AG08395 (cell line): ENCODE data around the gene TMEM218.
A peak's percentile ranks its signal among the peaks of the same experiment; 100 is the strongest.

Experiments
- DNase-seq: peaks from one replicate; pipeline ENCODE4 v3.0.0; 2012; ENCODE audit warnings: mixed read lengths, low spot score

TMEM218 gene

DNA sequence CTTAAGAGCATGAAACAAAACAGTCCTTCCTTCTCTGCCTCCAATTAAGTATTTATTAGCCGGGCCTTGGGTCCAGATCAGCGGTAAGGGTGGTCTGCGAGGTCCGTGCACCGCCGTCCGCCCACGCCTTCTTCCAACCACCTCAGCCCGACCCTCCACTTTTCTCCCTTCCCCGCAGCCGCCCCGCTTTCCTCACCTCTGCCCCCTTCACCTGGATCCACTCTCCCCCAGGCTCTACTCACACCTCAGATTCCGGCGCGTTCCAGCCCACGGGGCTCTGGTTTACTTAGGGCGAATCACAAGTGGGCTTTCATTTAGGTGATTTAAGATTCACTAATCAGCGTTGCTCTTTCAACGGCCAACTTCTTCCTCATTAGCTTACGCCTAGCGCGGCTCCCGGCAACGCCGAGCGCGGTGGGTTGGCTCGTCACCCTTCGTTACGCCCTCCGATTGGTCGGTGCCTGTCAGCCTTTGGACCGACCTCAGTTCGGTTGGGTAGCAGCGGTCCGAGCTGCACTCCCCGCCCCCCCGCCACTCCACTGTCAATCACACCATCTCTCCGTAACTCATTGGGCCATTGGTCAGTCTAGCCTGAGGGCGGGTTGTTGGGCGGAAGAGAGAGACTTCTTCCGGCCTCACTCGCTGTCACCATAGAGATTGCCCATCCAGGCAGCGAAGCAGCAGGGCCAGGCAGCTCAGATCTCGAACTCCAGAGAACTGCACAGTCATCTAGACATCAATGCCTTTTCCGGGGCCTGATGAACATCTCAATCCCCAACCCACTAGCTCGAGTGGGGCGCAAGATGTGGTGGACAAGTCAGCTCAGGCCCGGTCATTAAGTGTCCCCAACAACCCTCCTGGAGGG lies at the start of gene TMEM218:
Gene TMEM218 (minus strand): TSS at position 284 of the 865 bp plus-strand sequence. CDS start 9,385 bp downstream, outside the sequence.
- peak; percentile 99 for DNase-seq

DNA sequence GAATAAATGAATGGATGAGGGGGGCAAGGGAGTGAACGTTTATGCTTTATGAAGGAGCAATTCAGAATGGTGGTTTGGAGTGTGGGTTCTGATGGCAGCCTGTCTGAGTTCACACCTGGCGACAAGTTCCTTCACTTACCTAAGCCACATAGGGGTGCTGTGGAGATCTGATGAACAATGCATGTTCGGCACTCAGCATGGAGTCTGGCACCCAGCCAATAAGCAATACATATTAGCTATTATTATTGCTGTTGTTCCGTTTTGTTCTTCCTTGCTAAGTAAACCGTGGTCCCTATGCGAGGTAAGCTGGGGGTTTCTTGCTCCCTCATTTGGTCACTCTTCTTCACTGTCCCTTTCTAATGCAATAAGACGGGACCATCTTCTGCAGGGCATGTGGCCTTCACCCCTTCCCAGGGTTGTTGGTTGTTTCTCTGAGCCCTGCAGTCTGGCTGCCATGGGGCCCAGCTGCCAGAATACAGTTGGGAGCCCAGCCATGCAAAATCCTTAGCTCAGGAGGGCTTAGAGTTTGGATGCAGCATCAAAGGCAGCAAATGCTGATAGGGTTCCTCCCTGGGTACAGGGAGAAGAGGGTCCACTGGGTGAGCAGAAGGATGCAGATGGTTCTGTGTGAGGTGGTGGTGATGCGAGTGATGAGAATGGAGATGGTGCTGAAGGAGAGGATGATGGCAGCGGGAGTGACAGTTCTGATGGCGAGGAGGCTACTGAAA lies 46.7 kb upstream of the TMEM218 start:
- no peak for DNase-seq

DNA sequence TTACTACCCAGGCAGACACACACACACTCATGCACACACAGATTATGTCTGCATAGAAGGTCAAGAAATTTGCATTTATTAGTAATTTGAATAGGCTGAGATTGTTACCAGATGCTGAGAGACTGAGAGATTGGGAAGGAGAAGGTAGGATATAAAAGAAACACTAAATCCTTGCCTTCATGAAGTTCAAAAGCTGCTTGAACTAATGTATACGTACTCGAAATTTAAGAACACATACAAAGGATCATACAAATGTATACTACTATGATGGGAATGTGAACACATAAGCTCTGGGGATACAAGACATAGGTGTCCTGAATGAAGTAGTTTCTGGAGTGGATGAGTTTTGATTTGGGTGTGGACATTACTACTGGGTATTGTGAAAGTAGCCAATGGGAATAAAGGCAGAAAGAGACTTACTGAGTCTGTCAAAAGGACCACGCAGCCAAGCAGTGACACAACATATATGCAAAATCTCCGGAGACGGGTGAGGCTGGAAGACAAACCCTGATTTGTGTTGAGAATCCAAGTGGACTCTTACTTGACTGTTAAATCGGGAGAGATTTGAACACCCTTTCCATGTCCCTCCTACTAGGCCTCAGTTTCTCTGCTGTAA lies 45.8 kb upstream of the TMEM218 start:
- no peak for DNase-seq

DNA sequence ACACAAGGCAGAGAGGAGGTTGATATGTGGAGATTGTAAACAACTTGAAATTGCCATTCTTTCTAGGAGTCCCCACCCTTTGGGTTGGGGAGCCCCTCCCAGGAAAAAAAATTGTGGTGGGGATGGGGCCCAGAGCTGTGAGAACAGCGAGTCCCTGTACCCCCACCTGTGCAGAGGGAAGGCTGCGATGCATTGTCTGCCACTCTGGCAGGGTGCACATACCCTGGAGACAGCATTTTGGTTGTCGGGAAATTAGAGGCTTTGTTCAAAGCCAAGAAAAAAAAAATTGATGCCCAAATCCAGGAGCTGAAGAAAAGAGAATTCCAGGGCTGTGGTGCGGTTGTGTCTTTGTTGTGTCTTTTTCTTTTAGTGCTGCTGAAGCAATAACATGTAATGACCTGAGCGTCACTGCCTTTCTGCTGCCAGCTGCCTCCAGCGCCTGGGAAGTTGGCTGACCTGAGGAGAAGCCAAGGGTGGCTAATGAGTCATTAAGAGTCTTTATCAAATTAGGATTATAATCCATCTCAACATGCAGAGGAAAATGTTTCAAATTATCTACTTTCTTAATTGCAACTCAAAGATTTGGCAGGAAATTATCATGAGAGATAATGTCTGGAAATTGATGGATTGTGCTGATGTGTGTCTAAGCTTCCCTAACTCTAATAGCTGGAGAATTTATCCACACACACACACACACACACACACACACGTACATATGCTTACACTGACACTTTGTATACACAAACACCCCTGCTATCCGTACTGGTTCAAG lies 45.1 kb upstream of the TMEM218 start:
- no peak for DNase-seq

DNA sequence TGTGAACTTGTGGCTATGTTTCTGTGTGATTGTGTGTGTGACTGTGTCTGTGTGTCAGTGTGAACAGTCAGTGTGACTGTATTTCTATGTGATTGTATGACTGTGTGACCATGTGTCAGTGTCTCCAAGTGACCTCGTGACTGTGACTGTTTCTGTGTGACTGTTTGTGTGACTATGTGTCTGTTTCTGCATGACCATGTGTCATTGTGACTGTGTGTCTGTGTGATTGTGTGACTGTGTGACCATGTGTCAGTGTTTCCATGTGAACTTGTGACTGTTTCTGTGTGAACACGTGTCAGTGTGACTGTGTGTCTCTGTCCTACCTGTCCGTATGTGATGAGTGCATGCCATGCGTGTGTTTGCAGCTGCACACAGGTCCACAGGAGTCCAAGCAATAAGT lies 44.3 kb upstream of the TMEM218 start:
- DNase-seq: no peak

DNA sequence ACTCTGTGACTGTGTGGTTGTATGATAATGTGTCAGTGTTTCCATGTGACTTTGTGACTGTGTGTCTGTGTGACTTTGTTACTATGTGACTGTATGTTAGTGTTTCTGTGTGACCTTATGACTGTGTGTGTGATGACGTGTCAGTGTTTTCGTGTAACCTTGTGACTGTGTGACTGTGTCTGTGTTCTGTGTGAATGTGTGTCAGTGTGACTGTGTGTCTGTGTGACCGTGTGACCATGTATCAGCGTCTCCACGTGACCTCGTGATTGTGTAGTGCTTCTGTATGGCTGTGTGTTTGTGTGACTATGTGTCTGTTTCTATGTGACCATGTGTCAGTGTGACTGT lies 43.6 kb upstream of the TMEM218 start:
- DNase-seq: no peak

DNA sequence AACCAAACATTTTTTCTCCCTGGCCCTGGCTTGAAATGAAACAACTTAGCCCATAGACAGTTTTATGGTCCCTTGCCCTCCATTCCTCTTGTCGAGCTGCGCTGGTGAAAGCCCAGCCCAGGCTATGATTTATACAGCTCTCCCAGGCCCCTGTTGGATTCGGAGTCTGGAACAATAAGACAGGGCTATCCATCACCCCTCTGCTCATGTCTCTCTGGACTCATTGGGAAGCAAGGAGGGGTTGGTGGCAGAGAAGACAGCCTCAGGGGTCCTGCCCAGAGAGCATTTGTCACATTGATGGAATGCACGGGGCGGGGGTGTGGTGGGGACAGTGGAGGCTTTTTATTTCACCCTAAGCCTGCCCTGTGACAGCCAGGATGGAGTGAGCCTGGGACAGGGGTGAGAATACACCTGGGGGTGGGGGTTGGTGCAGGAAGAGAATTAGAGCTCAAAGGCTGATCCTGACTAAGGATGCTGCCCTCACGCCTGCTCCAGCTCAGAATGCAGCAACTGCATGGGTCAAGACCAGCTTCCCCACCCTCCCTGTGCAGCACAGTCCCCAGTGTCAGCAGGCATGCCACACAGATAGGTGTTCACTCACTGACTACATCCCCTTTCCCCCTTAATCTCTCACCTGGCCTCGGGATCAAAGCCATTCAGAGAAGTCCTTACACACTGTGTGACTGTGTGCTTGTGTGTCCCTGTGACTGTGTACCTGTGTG lies 43.1 kb upstream of the TMEM218 start:
- no peak for DNase-seq

DNA sequence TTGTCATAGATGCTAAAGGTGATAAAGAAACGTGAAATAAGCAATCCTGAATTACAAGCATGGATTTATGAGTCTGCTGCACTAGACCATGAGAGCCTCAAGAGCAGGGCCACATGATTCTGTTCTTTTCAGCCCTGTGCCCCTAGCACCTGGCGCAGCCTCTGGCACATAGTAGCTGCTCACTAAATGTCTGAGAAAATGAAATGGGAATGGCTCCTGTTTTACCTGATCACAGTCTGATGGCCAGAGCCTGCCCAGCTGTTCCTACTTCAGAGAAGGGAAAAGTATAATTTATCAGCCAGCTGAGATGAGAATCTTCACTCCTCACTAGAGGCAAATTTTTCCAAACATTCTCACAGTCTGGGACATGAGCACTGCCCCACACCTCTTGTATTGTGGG lies 42.4 kb upstream of the TMEM218 start:
- no peak for DNase-seq

DNA sequence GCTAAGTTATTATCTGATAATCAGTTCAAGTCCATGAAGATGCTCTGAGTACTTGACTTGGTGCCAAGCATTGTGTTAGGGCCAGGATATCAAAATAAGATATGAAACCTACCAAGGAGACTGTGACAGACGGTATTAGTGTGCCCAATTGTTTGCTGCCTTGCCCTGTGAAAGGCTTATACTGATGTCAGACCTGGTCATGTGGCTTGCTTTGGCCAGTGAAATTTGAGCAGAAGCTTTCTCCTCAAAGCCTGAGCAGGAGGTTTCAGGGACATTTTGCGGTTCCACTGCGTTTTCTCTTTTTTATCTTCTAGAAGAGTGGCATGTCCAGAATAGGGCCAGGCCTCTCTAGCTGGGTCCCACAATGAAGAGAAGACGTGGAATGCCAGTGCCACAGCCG lies 37.3 kb upstream of the TMEM218 start:
- no peak for DNase-seq

DNA sequence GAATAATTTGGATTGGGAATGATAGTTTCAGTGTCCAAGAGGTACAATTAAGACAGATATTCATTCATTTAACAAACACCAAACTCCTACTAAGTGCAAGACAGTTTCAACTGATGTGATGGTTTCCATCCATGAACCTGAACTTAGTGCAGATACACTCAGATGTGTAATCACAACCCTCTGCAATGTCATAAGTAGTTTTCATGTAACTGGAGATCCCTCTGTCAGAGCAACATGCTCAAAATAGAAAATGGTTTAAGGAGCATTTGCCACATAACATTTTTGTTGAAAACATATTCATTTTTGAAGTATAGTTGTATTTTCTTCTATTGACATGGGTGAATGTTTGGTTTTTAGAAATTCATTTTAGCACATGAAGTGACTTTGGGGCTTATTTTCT lies 36.6 kb upstream of the TMEM218 start:
- no peak for DNase-seq

DNA sequence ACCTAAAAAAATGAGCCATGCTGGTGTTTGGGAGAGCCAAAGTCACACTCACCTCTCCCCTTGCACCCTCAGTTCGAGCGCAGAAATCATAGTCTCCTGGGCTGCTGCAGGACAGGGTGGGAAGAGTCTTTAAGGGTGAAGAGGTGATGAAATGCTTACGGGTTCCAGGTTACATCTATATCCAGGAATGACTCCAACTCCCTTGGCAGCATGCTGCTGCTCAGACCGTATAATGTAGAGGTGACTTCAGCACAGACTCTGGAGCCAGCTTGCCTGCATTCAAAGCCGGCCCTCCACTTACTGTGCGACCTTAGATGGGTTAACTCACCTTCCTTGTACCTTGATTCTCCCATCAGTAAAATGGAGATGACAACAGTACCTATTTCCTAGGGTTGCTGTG lies 35.9 kb upstream of the TMEM218 start:
- DNase-seq: no peak

DNA sequence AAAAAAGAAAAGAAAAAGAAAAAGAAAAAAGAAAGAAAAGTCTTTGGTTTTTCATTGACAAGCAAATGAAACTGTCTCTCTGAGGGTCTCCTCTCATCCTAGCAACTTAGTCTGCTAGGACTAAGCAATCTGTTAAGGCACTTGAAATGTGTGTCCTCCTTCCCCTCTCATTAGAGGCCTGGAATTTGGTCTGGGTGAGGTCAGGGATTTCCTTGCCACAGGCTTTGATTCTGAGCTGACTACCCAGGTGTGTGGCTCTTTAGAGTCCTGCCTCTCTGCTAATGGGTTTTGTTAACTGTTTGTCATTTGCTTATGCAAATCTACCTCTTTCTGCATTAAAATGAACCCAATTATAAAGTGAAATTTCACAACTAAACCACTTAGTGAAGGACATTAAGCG lies 34.8 kb upstream of the TMEM218 start:
- DNase-seq: no peak

DNA sequence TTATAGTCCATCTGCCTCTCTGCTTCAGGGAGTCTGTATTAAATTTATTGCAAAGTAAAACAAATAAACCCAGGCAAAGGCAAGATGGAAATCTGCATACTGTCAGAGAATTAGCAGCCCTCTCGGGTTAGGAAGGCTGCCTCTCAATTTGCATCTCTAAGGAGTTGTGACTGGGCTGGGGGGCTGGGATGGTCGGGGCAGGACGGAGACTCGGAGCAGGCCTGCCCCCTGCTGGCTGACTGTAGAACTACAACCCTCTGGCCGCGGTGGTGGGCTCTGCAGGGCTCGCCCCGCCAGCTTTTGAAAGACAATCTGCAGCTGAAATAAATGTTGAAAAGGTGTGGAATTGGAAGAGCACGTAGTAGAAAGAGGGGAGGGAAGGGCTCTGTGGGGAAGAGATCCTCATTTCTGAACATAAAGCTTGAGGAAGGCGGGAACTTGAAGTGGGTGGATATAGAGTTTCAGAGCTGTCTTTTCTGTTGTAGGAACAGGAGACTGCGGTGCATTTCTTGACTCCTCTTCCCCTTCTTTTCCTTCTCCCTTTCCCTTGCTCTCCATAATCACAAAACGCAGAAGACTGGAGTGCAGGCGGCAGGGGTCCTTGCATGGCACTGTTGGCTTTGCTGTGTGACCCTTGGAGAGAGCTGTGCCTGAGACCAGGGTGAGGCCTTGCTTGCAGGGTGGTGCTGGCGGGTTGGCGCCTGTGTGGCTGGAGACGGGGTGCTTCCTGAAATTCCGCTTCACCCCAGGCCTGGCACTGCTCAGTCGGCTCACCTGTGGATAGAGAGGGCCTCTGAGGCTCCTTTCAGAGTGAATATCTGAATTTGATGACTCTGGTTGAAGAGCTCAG lies 30.5 kb upstream of the TMEM218 start:
- peak; percentile 67 for DNase-seq

DNA sequence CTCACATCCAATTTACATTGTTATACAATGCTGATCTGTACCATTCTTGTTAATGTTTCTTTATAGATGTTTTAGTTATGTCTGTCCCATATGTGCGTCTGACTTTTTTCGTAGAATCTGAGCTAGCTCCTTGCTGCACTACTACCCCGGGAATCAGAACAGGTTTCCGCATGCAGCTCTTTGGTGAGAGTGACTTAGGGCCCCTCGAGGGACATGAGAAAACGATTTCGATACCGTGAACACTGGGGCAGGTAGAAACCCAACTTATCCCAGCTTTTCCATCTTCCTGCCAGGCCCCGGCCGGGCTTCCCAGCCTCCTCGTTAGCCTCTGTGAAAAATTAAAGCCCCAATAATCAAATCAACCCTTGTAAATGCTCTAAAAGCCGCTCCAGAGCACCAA lies 29.8 kb upstream of the TMEM218 start:
- no peak for DNase-seq

DNA sequence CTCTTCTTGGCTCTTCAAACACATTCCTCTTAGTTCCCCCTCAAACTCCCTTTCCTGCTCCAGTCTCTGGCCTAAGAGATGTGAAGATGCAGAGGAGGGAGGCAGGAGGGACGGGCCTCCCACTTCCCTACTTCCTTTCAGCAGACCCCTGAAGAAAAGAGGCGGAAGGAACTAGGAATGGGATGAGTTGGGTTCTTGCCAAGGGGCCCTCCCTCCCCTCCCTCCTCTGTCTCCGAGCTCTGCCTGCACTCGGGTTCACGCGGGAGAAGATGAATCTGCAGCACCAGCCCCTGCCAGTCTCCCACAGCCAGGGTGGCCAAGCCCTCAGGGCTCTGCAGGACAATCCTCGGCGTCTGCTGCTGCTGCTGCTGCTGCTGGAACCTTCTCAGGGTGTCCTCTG lies 28.8 kb upstream of the TMEM218 start:
- no peak for DNase-seq

DNA sequence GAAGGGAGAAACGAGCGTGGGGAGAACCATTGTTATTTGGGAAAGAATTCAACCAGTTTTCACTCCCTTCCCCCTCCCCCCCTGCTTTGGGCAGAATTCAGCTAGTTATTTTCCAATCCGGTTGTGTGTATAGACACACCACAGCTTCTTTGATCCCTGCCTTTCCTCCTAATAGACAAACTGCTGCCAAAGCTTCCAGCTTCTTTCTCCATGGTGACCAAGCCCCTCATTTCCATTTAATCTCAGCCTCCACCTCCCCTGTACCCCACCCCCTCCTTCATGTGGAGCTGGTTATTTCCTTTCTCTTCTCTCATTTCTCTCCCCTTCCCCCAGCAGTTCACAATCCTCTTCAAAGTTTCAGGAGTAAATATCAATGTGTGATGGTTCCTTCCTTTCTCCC lies 28.4 kb upstream of the TMEM218 start:
- DNase-seq: no peak

DNA sequence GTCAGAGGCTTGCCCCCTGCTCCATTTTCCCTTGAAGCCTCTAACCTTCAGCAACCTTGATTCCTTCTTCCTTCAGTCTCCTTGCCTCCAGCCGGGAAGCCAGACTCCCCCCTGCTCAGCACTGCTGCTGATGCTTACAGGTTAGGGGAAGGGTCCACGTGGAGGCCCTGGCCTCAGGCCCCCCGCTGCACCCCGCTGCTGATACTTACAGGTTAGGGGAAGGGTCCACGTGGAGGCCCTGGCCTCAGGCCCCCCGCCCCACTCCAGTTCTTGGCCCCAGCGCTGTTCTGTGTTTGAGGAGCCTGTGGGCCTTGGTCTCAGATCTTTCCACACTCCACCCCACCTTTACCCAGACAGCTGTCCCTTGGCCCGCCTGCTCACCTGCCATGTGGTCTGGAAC lies 27.5 kb upstream of the TMEM218 start:
- no peak for DNase-seq

DNA sequence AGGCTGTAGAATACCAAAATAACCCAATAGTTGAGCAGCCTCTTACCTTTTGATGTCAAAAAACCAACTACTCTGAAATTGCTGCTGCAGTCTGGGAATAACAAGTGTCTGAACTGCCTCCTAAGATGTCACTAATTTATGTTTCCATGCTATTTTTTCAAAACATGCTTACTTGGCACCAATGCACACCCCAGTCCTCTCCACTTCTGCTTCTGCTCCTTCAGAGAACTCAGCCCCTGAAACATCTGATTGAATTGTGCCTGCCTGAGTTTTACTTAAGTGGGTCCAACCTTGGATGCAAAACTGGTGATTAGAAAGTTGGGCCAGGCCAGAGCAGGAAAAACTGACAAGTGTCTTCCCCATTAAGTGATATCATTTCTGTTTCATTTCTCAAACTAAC lies 24.6 kb upstream of the TMEM218 start:
- DNase-seq: no peak

DNA sequence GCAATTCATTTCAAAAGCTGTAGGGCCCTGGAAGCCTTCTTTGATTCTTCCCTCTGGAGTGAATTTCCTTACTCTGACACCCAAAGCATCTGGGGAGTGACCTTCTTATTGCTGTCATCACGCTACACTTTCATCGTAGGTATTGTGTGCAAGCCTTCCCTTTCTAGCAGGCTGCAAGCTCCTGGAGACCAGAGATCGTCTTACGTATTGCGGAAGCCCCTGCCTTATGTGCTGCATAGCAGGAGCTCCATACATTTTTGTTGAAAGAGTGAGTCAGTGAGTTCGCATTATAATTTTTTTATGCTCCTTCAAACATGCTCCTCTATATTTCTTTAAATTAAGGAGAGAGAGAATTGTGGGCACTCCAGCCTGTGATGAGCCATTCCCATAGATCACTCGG lies 21.2 kb upstream of the TMEM218 start:
- DNase-seq: no peak

DNA sequence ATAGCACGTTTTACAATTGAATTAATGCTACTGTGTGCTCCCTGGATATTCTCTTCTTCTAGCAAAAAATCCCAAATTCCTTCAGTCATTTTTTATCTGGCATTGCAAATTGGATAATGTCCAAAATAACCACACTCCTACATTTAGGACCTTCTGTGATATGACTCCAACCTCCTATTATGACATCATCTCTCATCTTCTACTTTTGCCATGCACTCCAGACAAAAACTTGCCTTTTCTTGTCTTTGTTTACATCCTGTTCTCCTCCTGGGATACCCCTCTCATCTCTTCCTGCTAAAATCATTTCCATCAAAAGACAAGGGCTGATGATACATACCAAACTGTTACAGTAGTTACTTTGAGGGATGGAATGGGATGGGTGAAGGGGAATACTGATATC lies 20.6 kb upstream of the TMEM218 start:
- DNase-seq: no peak
